Thyroid gland (tissue), 4 donors: ENCODE data around the gene MESP2.

Experiments used
- POLR2A ChIP-seq, 2 donors: fragments of 450-650 bp; IDR thresholded peaks; one replicate each; pipeline ENCODE4 v1.6.1; 2017; ENCODE audit warnings: antibody characterized with exemption in 2 of 2, mild to moderate bottlenecking in 2 of 2, moderate library complexity in 1 of 2
- TF ChIP-seq, protein P1 (sequence below), 6 experiments: fragments of 200-600 bp in 3 of 6; fragments of 450-650 bp in 3 of 6; sonication (generic) in 3 of 6; IDR thresholded peaks; one replicate each; pipeline ENCODE4 v1.5.1; 2016 to 2019; ENCODE audit warnings: antibody characterized with exemption in 6 of 6, mild to moderate bottlenecking in 2 of 6, inconsistent platforms in 1 of 6, moderate library complexity in 1 of 6

DNA sequence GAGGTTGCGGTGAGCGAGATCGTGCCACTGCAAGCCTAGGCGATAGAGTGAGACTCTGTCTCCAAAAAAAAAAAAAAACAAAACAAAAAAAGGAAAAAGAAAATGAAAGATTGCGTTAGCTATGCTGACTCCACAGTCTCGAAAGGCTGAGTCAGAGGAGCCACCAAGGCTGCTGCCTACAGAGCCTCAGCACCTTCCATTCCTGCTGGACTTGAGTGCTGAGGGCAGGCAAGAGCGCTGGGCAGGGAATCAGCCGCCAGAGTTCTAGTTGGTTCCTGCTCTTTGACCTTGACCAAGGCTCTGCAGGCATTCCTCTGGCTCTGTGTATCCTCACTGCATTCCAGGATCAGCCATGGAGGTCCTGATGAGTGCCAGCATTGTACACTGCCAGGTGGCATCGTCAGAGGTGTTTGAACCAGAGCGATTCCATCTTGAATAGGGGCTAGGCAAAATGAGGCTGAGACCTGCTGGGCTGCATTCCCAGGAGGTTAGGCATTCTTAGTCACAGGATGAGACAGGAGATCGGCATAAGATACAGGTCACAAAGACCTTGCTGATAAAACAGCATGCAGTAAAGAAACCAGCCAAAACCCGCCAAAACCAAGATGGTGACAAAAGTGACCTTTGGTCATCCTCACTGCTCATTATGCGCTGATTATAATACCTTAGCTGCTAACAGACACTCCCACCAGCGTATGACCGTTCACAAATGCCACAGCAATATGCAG lies 5.9 kb downstream of the MESP2 start:
- TF ChIP-seq, protein P1, sequence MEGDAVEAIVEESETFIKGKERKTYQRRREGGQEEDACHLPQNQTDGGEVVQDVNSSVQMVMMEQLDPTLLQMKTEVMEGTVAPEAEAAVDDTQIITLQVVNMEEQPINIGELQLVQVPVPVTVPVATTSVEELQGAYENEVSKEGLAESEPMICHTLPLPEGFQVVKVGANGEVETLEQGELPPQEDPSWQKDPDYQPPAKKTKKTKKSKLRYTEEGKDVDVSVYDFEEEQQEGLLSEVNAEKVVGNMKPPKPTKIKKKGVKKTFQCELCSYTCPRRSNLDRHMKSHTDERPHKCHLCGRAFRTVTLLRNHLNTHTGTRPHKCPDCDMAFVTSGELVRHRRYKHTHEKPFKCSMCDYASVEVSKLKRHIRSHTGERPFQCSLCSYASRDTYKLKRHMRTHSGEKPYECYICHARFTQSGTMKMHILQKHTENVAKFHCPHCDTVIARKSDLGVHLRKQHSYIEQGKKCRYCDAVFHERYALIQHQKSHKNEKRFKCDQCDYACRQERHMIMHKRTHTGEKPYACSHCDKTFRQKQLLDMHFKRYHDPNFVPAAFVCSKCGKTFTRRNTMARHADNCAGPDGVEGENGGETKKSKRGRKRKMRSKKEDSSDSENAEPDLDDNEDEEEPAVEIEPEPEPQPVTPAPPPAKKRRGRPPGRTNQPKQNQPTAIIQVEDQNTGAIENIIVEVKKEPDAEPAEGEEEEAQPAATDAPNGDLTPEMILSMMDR (IDR thresholded peaks at IDR 0.05), result no peak
- no peak for TF ChIP-seq POLR2A (IDR thresholded peaks at IDR 0.05)
